GM12891 (cell line): ENCODE results near the gene NYAP2.

Experiments
- DNase-seq: peaks from one replicate; pipeline ENCODE4 v3.0.0; 2011; ENCODE audit warnings: low spot score; ENCODE audit not compliant: insufficient read length
- FAIRE-seq: peaks from 2 replicates; lab custom pipeline; 2011; peaks lifted over from hg19 to GRCh38; lab: Jason Lieb, UNC
- PAX5 ChIP-seq: IDR thresholded peaks from 2 replicates; pipeline ENCODE4 v1.6.1; 2011; ENCODE audit warnings: low read length, moderate library complexity, mild to moderate bottlenecking; ENCODE audit not compliant: insufficient read depth, severe bottlenecking
- POLR2A ChIP-seq: IDR thresholded peaks from 2 replicates; pipeline ENCODE4 v1.6.1; 2011; ENCODE audit warnings: low read depth, low read length, control low read depth
- POLR2AphosphoS5 ChIP-seq: IDR thresholded peaks from 2 replicates; pipeline ENCODE4 v1.6.1; 2011; ENCODE audit warnings: low read depth, low read length, control low read depth
- POU2F2 ChIP-seq: IDR thresholded peaks from 2 replicates; pipeline ENCODE4 v1.6.1; 2011; ENCODE audit warnings: low read depth, mild to moderate bottlenecking, control low read depth, low read length, moderate library complexity
- SPI1 ChIP-seq: IDR thresholded peaks from 2 replicates; pipeline ENCODE4 v1.6.1; 2011; ENCODE audit warnings: low read depth, low read length, control low read depth
- TAF1 ChIP-seq: IDR thresholded peaks from 2 replicates; pipeline ENCODE4 v1.6.1; 2011; ENCODE audit warnings: low read depth, low read length, control low read depth

NYAP2 gene

DNA sequence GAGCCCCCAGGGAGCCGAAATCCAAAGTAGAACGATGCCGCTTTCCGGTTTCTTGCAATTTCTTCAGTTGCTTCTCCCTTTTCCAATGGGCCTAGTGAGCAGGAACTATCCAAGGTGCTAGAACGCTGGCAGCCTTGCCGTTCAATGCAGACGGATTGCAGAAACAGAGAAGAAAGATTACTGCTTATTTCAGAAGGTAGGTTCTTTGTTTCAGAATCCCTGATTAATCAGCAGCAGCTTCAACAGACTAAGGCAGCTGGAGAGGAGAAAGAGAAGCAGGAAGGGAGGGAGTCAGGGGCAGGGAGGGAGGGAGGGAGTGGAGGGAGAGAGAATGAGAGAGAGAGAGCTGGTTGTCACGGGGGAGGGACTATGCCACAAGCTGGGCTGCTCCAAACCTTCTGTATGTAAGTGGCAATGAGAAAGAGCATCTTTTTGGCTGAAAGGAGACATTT lies 576 bp downstream of the NYAP2 start:
- DNase-seq (no peak), FAIRE-seq (no peak)
- TF ChIP-seq PAX5 (no peak), SPI1 (no peak), POU2F2 (no peak), POLR2AphosphoS5 (no peak)

DNA sequence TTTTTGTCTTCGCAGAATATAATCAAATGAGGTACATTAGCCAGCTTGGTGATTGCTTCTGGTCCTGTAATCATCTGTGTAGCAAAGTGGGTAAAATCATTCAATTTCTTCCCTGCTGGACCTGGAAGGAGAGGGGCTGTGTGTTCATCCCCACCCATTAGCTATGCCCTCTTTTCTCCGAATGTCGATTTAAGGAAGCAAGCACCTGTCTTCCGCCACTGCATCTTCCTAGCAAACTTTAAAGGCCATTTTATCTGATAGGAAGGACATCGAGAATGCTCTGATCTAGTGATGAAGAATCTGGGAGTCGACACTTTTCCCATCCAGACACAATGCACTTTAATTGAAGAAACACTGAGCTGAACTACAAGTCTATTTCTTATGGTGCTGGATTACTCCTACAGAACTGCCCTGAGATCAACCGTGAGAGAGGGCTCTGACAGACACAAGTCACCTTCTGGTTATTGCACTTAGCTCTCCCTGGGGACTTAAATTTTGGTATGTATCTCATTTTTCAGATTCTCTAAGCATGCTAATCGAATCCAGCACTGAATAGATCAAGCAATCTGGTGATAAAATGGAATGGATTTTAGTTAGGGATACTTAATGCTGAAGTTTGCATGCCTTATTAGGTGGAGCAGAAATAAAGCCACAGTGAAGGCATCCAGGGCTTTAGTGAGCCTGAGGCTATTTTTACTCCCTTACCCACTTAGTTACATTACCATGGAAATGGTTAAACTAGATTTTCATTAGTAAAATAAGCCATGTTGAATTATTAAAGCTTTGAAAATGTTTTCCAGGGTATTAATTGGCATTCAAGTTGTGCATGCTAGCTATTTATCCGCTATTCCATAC lies 1.3 kb downstream of the NYAP2 start:
- no peak for TF ChIP-seq SPI1
- no peak for TF ChIP-seq POU2F2
- TF ChIP-seq TAF1, result no peak
- no peak for TF ChIP-seq PAX5
- no peak for TF ChIP-seq POLR2AphosphoS5
- no peak for TF ChIP-seq POLR2A
- no peak for DNase-seq
- no peak for FAIRE-seq

DNA sequence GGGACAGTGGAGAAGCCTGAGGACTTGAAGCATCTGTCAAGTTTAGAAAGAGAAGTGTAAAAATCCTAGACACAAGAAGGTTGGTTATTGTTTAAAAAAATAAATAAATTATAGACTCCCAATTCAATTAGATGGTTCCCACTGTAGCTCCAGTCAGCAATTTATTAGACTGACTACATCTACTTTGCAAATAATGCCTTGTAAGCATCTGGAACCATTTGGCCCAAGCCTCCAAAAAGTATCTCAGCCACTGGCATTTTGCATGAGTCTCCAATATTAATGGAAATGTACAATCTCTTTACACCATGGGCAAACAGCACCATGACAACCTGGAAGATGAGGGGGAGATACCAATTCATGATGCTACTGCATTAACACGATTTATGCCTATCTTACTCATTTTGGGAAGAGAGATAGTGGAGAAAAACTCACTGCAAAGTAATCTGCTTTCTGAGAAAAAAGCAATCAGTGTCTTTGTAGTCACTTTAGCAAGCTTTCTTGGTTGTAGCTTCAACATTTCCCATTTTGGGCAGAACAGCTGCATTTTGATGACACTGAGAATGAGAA lies 2.8 kb downstream of the NYAP2 start:
- no peak for FAIRE-seq
- no peak for DNase-seq
- TF ChIP-seq SPI1 (no peak), PAX5 (no peak), TAF1 (no peak), POLR2AphosphoS5 (no peak), POU2F2 (no peak), POLR2A (no peak)

DNA sequence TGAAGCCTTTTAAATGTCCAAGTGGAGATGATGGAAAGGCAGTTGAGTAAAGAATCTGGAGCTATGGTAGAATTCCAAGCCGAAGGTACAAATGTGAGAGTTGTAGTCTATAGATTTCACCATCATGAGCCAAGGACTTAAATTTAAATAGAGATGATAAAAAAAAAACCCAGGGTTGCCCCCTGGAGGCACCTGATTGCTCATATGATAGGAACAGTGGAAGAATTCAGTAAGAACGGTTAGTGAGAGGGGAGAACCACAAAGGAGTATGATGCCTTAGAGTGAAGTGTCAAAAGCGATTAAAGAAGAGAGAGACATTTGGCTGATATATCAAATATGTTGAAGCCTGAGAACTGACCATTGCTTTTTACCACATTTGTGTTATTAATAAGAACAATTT lies 11.9 kb downstream of the NYAP2 start:
- FAIRE-seq (no peak), DNase-seq (no peak)
- TF ChIP-seq TAF1 (no peak), SPI1 (no peak), POLR2AphosphoS5 (no peak)

DNA sequence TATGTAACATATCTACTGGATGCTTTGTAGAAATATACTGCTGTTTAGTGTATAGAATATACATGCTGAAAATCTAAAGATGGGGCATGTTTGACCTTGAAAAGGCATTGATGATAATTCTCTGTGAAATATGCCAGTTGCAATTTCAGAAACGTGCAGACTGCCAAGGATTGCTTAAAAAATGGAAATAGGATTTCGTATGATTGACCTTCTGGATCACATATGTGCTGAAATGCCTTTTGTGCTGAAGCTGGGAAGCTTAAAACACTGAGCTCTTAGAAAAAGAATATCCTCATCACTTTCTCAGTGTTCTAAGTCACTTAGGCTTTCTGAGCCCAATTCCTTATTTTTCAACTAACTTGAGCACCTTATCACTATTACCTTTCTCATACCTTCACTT lies 14.3 kb downstream of the NYAP2 start:
- no peak for TF ChIP-seq SPI1
- DNase-seq (no peak), FAIRE-seq (no peak)

DNA sequence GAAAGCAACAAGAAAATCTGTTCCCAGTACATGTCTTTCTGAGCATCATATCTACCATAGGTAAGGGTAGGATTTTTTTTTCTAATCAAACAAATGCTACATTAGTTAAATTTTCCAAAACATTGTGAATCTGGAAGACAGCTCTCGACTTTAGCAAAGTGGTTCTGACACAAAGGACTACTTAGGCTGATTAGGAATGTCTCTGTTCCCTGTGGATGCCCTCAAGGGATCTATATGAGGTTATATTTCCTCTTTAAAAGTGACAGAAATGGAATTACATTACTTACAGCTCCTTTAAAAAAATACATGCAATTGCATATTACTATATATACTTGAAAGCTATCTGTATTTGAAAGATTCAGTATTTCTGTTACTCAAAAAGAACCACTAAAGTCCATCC lies 15.4 kb downstream of the NYAP2 start:
- TF ChIP-seq POLR2AphosphoS5, result no peak
- no peak for TF ChIP-seq POLR2A
- TF ChIP-seq SPI1, result no peak
- no peak for TF ChIP-seq TAF1
- no peak for TF ChIP-seq PAX5
- TF ChIP-seq POU2F2, result no peak
- no peak for FAIRE-seq
- DNase-seq, result no peak

DNA sequence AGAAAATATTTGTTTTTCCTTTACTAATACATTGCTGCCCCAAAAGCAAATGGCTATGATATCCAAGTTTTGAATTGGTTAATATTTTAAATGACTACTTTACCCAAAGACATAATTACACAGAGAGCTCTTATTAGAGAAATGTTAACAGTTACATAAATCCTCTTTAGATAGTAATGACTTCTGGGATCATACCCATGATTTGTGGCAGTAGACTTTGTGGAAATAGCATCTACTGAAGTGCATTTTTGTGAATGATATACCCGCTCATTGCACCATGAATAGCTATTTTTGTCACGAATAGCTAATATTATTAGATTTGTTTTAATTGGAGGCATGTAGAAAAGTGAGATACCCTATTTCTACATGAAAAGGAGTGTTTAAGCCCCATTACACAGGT lies 15.8 kb downstream of the NYAP2 start:
- no peak for TF ChIP-seq POLR2AphosphoS5
- TF ChIP-seq SPI1, result no peak
- TF ChIP-seq POU2F2, result no peak
- no peak for TF ChIP-seq POLR2A
- no peak for TF ChIP-seq TAF1
- TF ChIP-seq PAX5, result no peak
- DNase-seq (no peak), FAIRE-seq (no peak)

DNA sequence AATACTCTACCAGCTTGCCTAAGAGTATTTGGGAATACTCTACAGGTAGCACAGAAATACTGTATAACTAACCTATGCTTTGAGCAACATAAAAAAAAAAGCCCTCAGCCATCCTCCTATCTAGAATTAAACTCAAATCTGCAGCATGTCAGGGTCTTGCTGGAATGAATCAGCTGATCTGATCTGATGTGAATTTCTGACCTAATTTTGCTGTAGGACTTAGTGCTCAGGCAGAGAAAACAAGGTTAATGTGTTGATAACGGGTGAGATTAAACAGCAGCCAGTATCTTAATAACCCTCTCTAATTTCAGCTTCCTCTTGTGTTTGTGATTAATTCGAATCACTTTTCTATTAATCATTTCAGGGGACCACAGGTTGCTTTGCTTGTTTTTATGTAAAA lies 16.3 kb downstream of the NYAP2 start:
- TF ChIP-seq POLR2A, result no peak
- no peak for TF ChIP-seq SPI1
- no peak for TF ChIP-seq POLR2AphosphoS5
- TF ChIP-seq POU2F2, result no peak
- no peak for TF ChIP-seq PAX5
- TF ChIP-seq TAF1, result no peak
- DNase-seq, result no peak
- no peak for FAIRE-seq

DNA sequence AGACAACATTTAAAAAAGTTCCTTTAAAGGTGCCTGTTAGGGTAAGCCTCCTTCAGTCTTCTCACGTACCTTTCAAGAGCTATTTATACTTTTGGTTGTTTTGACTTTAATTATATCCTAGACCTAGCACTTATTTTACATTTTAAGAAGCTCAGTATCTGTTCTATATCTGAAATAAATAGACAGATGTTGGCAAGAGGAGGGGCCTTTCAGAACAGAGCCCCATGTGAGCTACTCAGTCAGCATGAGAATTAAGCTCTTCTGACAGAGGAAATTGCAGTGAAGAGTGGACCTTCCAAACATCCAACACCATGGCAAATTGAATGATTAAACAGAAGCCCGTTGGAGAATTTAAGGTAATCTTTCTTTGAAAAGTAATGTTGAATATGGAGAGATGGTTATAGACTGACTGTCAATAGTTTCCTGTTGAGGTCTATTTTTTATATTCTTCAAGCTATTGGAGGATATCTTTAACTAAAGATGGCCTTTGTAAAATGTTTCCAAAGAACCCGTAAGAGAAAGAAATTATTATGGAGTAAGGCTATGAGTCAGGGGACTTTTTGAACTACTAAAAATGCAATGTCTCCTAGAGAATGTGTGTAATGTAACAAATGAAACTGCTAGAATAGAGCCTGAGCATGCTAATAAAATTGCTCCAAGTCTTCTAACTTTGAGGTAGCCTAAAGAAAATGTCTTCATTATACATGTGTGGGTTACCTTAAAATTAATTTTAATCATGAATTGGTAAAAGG lies 17.3 kb downstream of the NYAP2 start:
- no peak for TF ChIP-seq POLR2AphosphoS5
- TF ChIP-seq PAX5, result no peak
- no peak for TF ChIP-seq POLR2A
- TF ChIP-seq TAF1, result no peak
- TF ChIP-seq SPI1, result no peak
- TF ChIP-seq POU2F2, result no peak
- DNase-seq, result no peak
- FAIRE-seq, result no peak
